ENCODE measurements around the gene ZFHX3. TPM values are rescaled to one million over a fixed set of nuclear protein-coding genes. Genes with fewer than 3 reads are reported as not detected.

Gene ZFHX3
- total and polyA plus RNA-seq, 10 of the 15 experiments (the other 5 are each of a cell fraction or from before 2014, with no cell fraction given) = 0.68 to 8.6 (median 2.0) TPM

GRCh38 chr16:72815348-72816318 is 232.3 kb downstream of the ZFHX3 start:
- no peak for TF ChIP-seq NR2C1 (IDR thresholded peaks at IDR 0.05)
- peak; percentile 31; the same call in 1 of the 2 replicates for TF ChIP-seq ATF2 (IDR thresholded peaks at IDR 0.05; ENCODE audit: low read length)
- peak; percentile 69 for TF ChIP-seq RUNX3 (IDR thresholded peaks at IDR 0.05; ENCODE audit: low read length)
- TF ChIP-seq CREB1 (IDR thresholded peaks at IDR 0.05; ENCODE audit: low read depth) = 0 out of 2 replicates have a peak, but pooled peaks have one; percentile 15
- peak; percentile 42; the same call in 1 of the 2 replicates for TF ChIP-seq CREM (IDR thresholded peaks at IDR 0.05; ENCODE audit: low read depth)
- TF ChIP-seq POU2F2 (IDR thresholded peaks at IDR 0.05; ENCODE audit: borderline replicate concordance, low read depth, low read length) = 0 out of 3 replicates have a peak, but pooled peaks have one; percentile 28
- ATAC-seq (peak; percentile 78), FAIRE-seq (no peak), DNase-seq (ENCODE audit: low read depth, low spot score) (peak; percentile 16)
- Histone ChIP-seq H3K27me3 (replicated peaks in 1 of 2; ENCODE audit: control insufficient read depth in 2 of 2, insufficient read depth in 2 of 2, low read length in 1 of 2) (no peaks in the 10 kb centered on the region), H3K4me3 (no peak overlapping the region), H3K27ac (ENCODE audit: control insufficient read depth, insufficient read depth) (no peak overlapping the region), H3K36me3 (ENCODE audit: control insufficient read depth in 2 of 2, insufficient read depth in 2 of 2, low read length in 1 of 2) (peaks cover 0 to 3% of the 10 kb centered on the region in 2 experiments; a peak in 1 of 4 replicates), H3K9ac (ENCODE audit: control insufficient read depth, insufficient read depth, low read length) (no peak overlapping the region), H3K4me1 (ENCODE audit: control insufficient read depth, insufficient read depth, low read length) (peaks cover 16% of the 10 kb centered on the region; the same call in 1 of the 2 replicates), H3K4me2 (ENCODE audit: control insufficient read depth, insufficient read depth) (no peak overlapping the region), H2AFZ (ENCODE audit: control insufficient read depth, low read depth, low read length) (no peak overlapping the region), H3K79me2 (ENCODE audit: control insufficient read depth, insufficient read depth, low read length) (no peaks in the 10 kb centered on the region), H4K20me1 (ENCODE audit: control insufficient read depth, insufficient read depth) (no peaks in the 10 kb centered on the region; the same call in 1 of the 2 replicates), H3K9me3 (replicated peaks; ENCODE audit: control insufficient read depth, insufficient read depth, low read length) (no peaks in the 10 kb centered on the region)
- 54% methylated on average over 5 of the region's 5 CpGs for WGBS (ENCODE audit: insufficient coverage, insufficient replicate concordance, low lambda C conversion rate, missing lambda C conversion rate)
- intact Hi-C loops (cut with micrococcal nuclease; ENCODE audit: unreplicated experiment) (no loop called here), in situ Hi-C loops (cut with MboI) (no loop called here)
- SMC1A ChIA-PET (ENCODE audit: uncharacterized antibody, unreplicated experiment) = interaction anchor here (1.3 kb wide), 1 partner anchor 14 kb away, joined by 3 read pairs; no protein-coding TSS in a partner anchor
- POLR2A ChIA-PET = no interaction called here
- RAD21 ChIA-PET (ENCODE audit: unreplicated experiment) = interaction anchor here (0.7 kb wide), 1 partner anchor 355 kb away, joined by 4 read pairs; no protein-coding TSS in a partner anchor
- BruUV-seq (replicated peaks) = no TSS peak
- CTCF ChIA-PET = interaction anchor here (1.0 to 3.3 kb wide), 4 partner anchors 17 to 415 kb away, joined by 3 to 16 read pairs (median 4); no protein-coding TSS in a partner anchor
